Activated CD4-positive, CD25-positive, alpha-beta regulatory T cell (primary cell): Measurements from ENCODE around the gene ALK.
"Not testable (repeated sequence)": the region's sequence is repeated elsewhere in the genome, so short reads cannot be mapped to it uniquely, and the experiment has no call there.

ENCODE experiments used
- DNase-seq, 4 experiments: peaks; one replicate each; lab custom pipeline; 2025; lab: John Stamatoyannopoulos, UW

Gene ALK

GRCh38 chr2:29273685-29274611 lies 647.4 kb downstream of the ALK start:
- DNase-seq = no peak

GRCh38 chr2:29273004-29273684 lies 648.2 kb downstream of the ALK start:
- DNase-seq = no peak

GRCh38 chr2:29272311-29272710 lies 649.1 kb downstream of the ALK start:
- no peak for DNase-seq

GRCh38 chr2:29270701-29271121 lies 650.7 kb downstream of the ALK start:
- DNase-seq = no peak

- no peak for DNase-seq
Measured at GRCh38 chr2:29269765-29270109, 651.6 kb downstream of the ALK start.

- no peak for DNase-seq
Measured at GRCh38 chr2:29269095-29269764, 652.2 kb downstream of the ALK start.

- no peak for DNase-seq
Measured at GRCh38 chr2:29267720-29268119, 653.7 kb downstream of the ALK start.

- DNase-seq = no peak
Measured at GRCh38 chr2:29263886-29264285, 657.5 kb downstream of the ALK start.

- no peak for DNase-seq
Measured at GRCh38 chr2:29262681-29263260, 658.6 kb downstream of the ALK start.

- DNase-seq = no peak
Measured at GRCh38 chr2:29261003-29261402, 660.4 kb downstream of the ALK start.

GRCh38 chr2:29260142-29260772 lies 661.1 kb downstream of the ALK start:
- DNase-seq = no peak

- DNase-seq = no peak
Measured at GRCh38 chr2:29259221-29259620, 662.2 kb downstream of the ALK start.

- DNase-seq = no peak
Measured at GRCh38 chr2:29255004-29255403, 666.4 kb downstream of the ALK start.

- DNase-seq = not testable (repeated sequence)
Measured at GRCh38 chr2:29253495-29254275, 667.7 kb downstream of the ALK start.

GRCh38 chr2:29253026-29253425 lies 668.4 kb downstream of the ALK start:
- DNase-seq = no peak

GRCh38 chr2:29251406-29251805 lies 670.0 kb downstream of the ALK start:
- no peak for DNase-seq

- DNase-seq = no peak
Measured at GRCh38 chr2:29250977-29251376, 670.4 kb downstream of the ALK start.

GRCh38 chr2:29249666-29250253 lies 671.6 kb downstream of the ALK start:
- no peak for DNase-seq

GRCh38 chr2:29247336-29247914 lies 674.0 kb downstream of the ALK start:
- no peak for DNase-seq
